Measurements from ENCODE around the gene TMPRSS12. TPM values are rescaled to one million over a fixed set of nuclear protein-coding genes. Genes with fewer than 3 reads are reported as not detected.
A peak's percentile ranks its signal among the peaks of the same experiment; 100 is the strongest.

TMPRSS12 gene
- total and polyA plus RNA-seq, 2 of the 13 experiments (the other 11 are each of a cell fraction or from before 2014, with no cell fraction given): not detected

DNA sequence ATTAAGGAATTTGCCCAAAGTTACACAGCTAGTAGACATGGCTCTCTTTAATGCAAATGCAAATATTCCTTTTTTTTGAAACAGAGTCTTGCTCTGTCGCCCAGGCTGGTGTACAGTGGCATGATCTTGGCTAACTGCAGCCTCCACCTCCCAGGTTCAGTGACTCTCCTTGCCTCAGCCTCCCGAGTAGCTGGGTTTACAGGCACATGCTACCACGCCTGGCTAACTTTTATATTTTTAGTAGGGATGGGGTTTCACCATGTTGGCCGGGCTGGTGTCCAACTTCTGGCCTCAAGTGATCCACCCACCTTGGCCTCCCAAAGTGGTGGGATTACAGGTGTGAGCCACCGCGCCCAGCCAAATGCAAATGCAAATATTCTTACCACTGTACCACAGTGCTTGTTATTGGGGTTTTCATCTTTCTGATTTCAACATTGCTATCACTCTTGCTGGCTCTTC lies 85.1 kb downstream of the TMPRSS12 start:
- Histone ChIP-seq H3K4me3 (replicated peaks in 1 of 3; ENCODE audit: insufficient read depth in 1 of 3, low read depth in 2 of 3, low read length in 3 of 3) (peak overlapping the region; percentile 70 to 85 (median 85)), H4K20me1 (ENCODE audit: insufficient read depth, low read length) (no peaks in the 10 kb centered on the region), H3K79me2 (ENCODE audit: insufficient read depth, low read length) (peaks cover 62% of the 10 kb centered on the region), H3K27ac (ENCODE audit: extremely low read length, insufficient read depth, low read length) (peak overlapping the region; percentile 82), H3K9ac (ENCODE audit: insufficient read depth, low read depth, low read length) (peak overlapping the region; percentile 88), H3K9me3 (ENCODE audit: low read length) (no peaks in the 10 kb centered on the region), H3K27me3 (ENCODE audit: control insufficient read depth in 1 of 2, insufficient read depth in 2 of 2, low read length in 2 of 2) (peaks cover 0 to 3% of the 10 kb centered on the region in 2 experiments; a peak in 1 of 5 replicates), H3K36me3 (replicated peaks in 1 of 2; ENCODE audit: control insufficient read depth in 1 of 2, insufficient read depth in 2 of 2, low read length in 2 of 2) (peaks cover 1 to 4% of the 10 kb centered on the region in 2 experiments; a peak in 4 of 5 replicates), H3K4me2 (ENCODE audit: low read depth, low read length) (peak overlapping the region; percentile 88), H3K4me1 (ENCODE audit: insufficient read depth, low read length) (peaks cover 72% of the 10 kb centered on the region), H2AFZ (ENCODE audit: low read length) (no peak overlapping the region)
- intact Hi-C loops (cut with micrococcal nuclease; ENCODE audit: unreplicated experiment) (loop anchor here (5.0 to 10.0 kb wide), 2 partner anchors 100 to 163 kb away; partner anchors contain the start of gene ATF1), in situ Hi-C loops (cut with HindIII; ENCODE audit: extremely low pct_ligation_motif_present, low pct_unique_long_range_greater_than_20kb) (no loop called here)
- ChIA-PET POLR2A (interaction anchor here (1.3 to 2.9 kb wide), 3 partner anchors 20 to 164 kb away, joined by 3 to 19 read pairs (median 7); partner anchors contain the start of genes ATF1 and SLC11A2), CTCF (ENCODE audit: low intra/inter-chr PET ratio, low total read pairs) (no interaction called here)
- WGBS (ENCODE audit: low lambda C conversion rate): 82% methylated on average over 6 of the region's 6 CpGs
- BruUV-seq (replicated peaks): TSS peak; percentile 46
- no peak for ATAC-seq
- FAIRE-seq: no peak
- no peak for DNase-seq (ENCODE audit: low spot score)
- TF ChIP-seq ZNF460 (CRISPR knock-in tag; IDR thresholded peaks at IDR 0.05; ENCODE audit: borderline replicate concordance) (peak; percentile 51; the same call in 1 of the 2 replicates), ZNF703 (CRISPR knock-in tag; IDR thresholded peaks at IDR 0.05; ENCODE audit: borderline replicate concordance) (no peak), ZNF776 (CRISPR knock-in tag; IDR thresholded peaks at IDR 0.05) (no peak), ZNF496 (CRISPR knock-in tag; IDR thresholded peaks at IDR 0.05; ENCODE audit: insufficient replicate concordance) (no peak), THAP11 (CRISPR knock-in tag; IDR thresholded peaks at IDR 0.05) (no peak), TARDBP (CRISPR knock-in tag; IDR thresholded peaks at IDR 0.05) (no peak), SPEN (CRISPR knock-in tag; IDR thresholded peaks at IDR 0.05; ENCODE audit: low read depth) (no peak), FOSL2 (CRISPR knock-in tag; IDR thresholded peaks at IDR 0.05) (no peak), ZNF329 (CRISPR knock-in tag; IDR thresholded peaks at IDR 0.05; ENCODE audit: low read depth) (no peak), ZNF747 (CRISPR knock-in tag; IDR thresholded peaks at IDR 0.05; ENCODE audit: borderline replicate concordance) (0 out of 2 replicates have a peak, but pooled peaks have one; percentile 24), ZNF451 (CRISPR knock-in tag; IDR thresholded peaks at IDR 0.05) (no peak), ARNT2 (CRISPR knock-in tag; IDR thresholded peaks at IDR 0.05; ENCODE audit: low read depth) (no peak)
- TF ChIP-seq, protein P1, sequence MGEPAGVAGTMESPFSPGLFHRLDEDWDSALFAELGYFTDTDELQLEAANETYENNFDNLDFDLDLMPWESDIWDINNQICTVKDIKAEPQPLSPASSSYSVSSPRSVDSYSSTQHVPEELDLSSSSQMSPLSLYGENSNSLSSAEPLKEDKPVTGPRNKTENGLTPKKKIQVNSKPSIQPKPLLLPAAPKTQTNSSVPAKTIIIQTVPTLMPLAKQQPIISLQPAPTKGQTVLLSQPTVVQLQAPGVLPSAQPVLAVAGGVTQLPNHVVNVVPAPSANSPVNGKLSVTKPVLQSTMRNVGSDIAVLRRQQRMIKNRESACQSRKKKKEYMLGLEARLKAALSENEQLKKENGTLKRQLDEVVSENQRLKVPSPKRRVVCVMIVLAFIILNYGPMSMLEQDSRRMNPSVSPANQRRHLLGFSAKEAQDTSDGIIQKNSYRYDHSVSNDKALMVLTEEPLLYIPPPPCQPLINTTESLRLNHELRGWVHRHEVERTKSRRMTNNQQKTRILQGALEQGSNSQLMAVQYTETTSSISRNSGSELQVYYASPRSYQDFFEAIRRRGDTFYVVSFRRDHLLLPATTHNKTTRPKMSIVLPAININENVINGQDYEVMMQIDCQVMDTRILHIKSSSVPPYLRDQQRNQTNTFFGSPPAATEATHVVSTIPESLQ (CRISPR knock-in tag; conservative IDR thresholded peaks at IDR 0.05): no peak
- TF ChIP-seq, protein P2, sequence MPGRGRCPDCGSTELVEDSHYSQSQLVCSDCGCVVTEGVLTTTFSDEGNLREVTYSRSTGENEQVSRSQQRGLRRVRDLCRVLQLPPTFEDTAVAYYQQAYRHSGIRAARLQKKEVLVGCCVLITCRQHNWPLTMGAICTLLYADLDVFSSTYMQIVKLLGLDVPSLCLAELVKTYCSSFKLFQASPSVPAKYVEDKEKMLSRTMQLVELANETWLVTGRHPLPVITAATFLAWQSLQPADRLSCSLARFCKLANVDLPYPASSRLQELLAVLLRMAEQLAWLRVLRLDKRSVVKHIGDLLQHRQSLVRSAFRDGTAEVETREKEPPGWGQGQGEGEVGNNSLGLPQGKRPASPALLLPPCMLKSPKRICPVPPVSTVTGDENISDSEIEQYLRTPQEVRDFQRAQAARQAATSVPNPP (CRISPR knock-in tag; IDR thresholded peaks at IDR 0.05): no peak
- TF ChIP-seq, protein P3, sequence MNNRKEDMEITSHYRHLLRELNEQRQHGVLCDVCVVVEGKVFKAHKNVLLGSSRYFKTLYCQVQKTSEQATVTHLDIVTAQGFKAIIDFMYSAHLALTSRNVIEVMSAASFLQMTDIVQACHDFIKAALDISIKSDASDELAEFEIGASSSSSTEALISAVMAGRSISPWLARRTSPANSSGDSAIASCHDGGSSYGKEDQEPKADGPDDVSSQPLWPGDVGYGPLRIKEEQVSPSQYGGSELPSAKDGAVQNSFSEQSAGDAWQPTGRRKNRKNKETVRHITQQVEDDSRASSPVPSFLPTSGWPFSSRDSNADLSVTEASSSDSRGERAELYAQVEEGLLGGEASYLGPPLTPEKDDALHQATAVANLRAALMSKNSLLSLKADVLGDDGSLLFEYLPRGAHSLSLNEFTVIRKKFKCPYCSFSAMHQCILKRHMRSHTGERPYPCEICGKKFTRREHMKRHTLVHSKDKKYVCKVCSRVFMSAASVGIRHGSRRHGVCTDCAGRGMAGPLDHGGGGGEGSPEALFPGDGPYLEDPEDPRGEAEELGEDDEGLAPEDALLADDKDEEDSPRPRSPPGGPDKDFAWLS (CRISPR knock-in tag; IDR thresholded peaks at IDR 0.05; ENCODE audit: borderline replicate concordance): no peak
- TF ChIP-seq, protein P4, sequence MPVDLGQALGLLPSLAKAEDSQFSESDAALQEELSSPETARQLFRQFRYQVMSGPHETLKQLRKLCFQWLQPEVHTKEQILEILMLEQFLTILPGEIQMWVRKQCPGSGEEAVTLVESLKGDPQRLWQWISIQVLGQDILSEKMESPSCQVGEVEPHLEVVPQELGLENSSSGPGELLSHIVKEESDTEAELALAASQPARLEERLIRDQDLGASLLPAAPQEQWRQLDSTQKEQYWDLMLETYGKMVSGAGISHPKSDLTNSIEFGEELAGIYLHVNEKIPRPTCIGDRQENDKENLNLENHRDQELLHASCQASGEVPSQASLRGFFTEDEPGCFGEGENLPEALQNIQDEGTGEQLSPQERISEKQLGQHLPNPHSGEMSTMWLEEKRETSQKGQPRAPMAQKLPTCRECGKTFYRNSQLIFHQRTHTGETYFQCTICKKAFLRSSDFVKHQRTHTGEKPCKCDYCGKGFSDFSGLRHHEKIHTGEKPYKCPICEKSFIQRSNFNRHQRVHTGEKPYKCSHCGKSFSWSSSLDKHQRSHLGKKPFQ (CRISPR knock-in tag; IDR thresholded peaks at IDR 0.05; ENCODE audit: insufficient replicate concordance): peak; percentile 28
